PC-3 (cell line): ENCODE measurements around the gene EXOSC7. TPM values are rescaled to one million over a fixed set of nuclear protein-coding genes. Genes with fewer than 3 reads are reported as not detected.

Source experiments
- ATAC-seq: fragments of 200-7000 bp; cut with Tn5 transposase; 2 replicates; pipeline ENCODE4 v1.9.1; 2020; ENCODE audit warnings: mild to moderate bottlenecking, moderate library complexity
- BruUV-seq: library from RNA; stranded (reverse); fragments of 400-500 nt; replicated peaks from 2 replicates; lab custom pipeline; 2021; lab: Mats Ljungman, UMichigan
- CTCF ChIA-PET: fragments of 300-600 bp; sonication (Branson Sonifier 250); formaldehyde crosslinking; loops from one replicate; lab custom pipeline; 2022; ENCODE audit warnings: antibody characterized with exemption; lab: Charles Lee
- POLR2A ChIA-PET: fragments of 300-600 bp; sonication (Branson Sonifier 250); formaldehyde crosslinking; loops from one replicate; lab custom pipeline; 2022; ENCODE audit warnings: antibody characterized with exemption; ENCODE audit not compliant: unreplicated experiment; lab: Charles Lee
- DNase-seq: peaks from one replicate; pipeline ENCODE4 v3.0.0-alpha.2; 2015
- H2AFZ ChIP-seq: fragments of 300-600 bp; sonication (generic); 2 replicates; pipeline ENCODE4 v1.6.0; 2016; ENCODE audit warnings: antibody characterized with exemption, low read length
- H3F3A ChIP-seq: fragments of 300-600 bp; sonication (generic); one replicate; pipeline ENCODE4 v1.6.0; 2017; ENCODE audit warnings: antibody characterized with exemption, low read length, control low read depth, mild to moderate bottlenecking; ENCODE audit not compliant: unreplicated experiment
- H3K27ac ChIP-seq: fragments of 300-600 bp; sonication (generic); 2 replicates; pipeline ENCODE4 v1.5.1; 2016; ENCODE audit warnings: mild to moderate bottlenecking, low read length
- H3K27me3 ChIP-seq: fragments of 300-600 bp; sonication (generic); 2 replicates; pipeline ENCODE4 v1.6.1; 2016; ENCODE audit warnings: low read length, mixed read lengths
- H3K36me3 ChIP-seq: fragments of 300-600 bp; sonication (generic); 2 replicates; pipeline ENCODE4 v1.6.1; 2016; ENCODE audit warnings: low read depth, mixed run types, low read length, mixed read lengths
- H3K4me1 ChIP-seq: fragments of 300-600 bp; sonication (generic); 2 replicates; pipeline ENCODE4 v1.5.1; 2016; ENCODE audit warnings: low read length; ENCODE audit not compliant: insufficient read depth
- H3K4me2 ChIP-seq: fragments of 300-600 bp; sonication (generic); 2 replicates; pipeline ENCODE4 v1.6.0; 2016; ENCODE audit warnings: low read length
- H3K4me3 ChIP-seq: fragments of 300-600 bp; sonication (generic); 2 replicates; pipeline ENCODE4 v1.5.1; 2016; ENCODE audit warnings: mild to moderate bottlenecking, low read length, mixed read lengths
- H3K79me2 ChIP-seq: fragments of 300-600 bp; sonication (generic); 2 replicates; pipeline ENCODE4 v1.6.1; 2017; ENCODE audit warnings: low read length, mixed read lengths
- H3K9ac ChIP-seq: fragments of 300-600 bp; sonication (generic); 2 replicates; pipeline ENCODE4 v1.6.0; 2016; ENCODE audit warnings: mild to moderate bottlenecking, low read length
- H3K9me2 ChIP-seq: fragments of 300-600 bp; sonication (generic); replicated peaks from 2 replicates; pipeline ENCODE4 v1.6.1; 2016; ENCODE audit warnings: mixed run types, low read length, mixed read lengths
- H3K9me3 ChIP-seq: fragments of 300-600 bp; sonication (generic); 2 replicates; pipeline ENCODE4 v1.6.1; 2016; ENCODE audit warnings: low read length, mixed read lengths
- H4K20me1 ChIP-seq: fragments of 300-600 bp; sonication (generic); 2 replicates; pipeline ENCODE4 v1.6.1; 2016; ENCODE audit warnings: low read length, mixed read lengths
- CTCF ChIP-seq: fragments of 300-600 bp; sonication (generic); conservative IDR thresholded peaks from 2 replicates; pipeline ENCODE4 v1.5.1; 2017; ENCODE audit warnings: antibody characterized with exemption, low read depth, mild to moderate bottlenecking, low read length
- EZH2 ChIP-seq: fragments of 300-600 bp; sonication (generic); IDR thresholded peaks from one replicate; pipeline ENCODE4 v1.6.1; 2017; ENCODE audit warnings: antibody characterized with exemption, mild to moderate bottlenecking, low read length; ENCODE audit not compliant: unreplicated experiment
- EZH2phosphoT487 ChIP-seq: fragments of 300-600 bp; sonication (generic); IDR thresholded peaks from 2 replicates; pipeline ENCODE4 v1.6.1; 2018; ENCODE audit warnings: mild to moderate bottlenecking, antibody characterized with exemption, low read length, borderline replicate concordance
- intact Hi-C: fragments of 100-400 bp; cut with micrococcal nuclease; formaldehyde crosslinking; loops from 2 replicates; pipeline ENCODE4 v1.9.0; 2023
- total RNA-seq: library from RNA; depleted of rRNA; stranded (reverse); fragments of >200 nt; gene quantifications from 2 replicates; pipeline ENCODE4 v1.2.3, GENCODE V29; 2014

Gene EXOSC7
- total RNA-seq, 1 experiment from 2014 or later, result 81.5 TPM

GRCh38 chr3:45056608-45057301 lies 80.7 kb downstream of the EXOSC7 start:
- H3K4me2 ChIP-seq, result no peak overlapping the region
- H3K27me3 ChIP-seq, result no peaks in the 10 kb centered on the region
- no peaks in the 10 kb centered on the region for H3K9me3 ChIP-seq
- no peak overlapping the region for H3K4me3 ChIP-seq
- no peak for ATAC-seq
- TF ChIP-seq EZH2phosphoT487 (no peak), CTCF (no peak), EZH2 (no peak)
- peak overlapping the region; percentile 43 for H3K9ac ChIP-seq
- intact Hi-C loops, result no loop called here
- ChIA-PET CTCF (no interaction called here), POLR2A (interaction anchor here (0.7 kb wide), 1 partner anchor 81 kb away, joined by 3 read pairs; no protein-coding TSS in a partner anchor)
- no peak overlapping the region for H2AFZ ChIP-seq
- H3K4me1 ChIP-seq, result peaks cover 50% of the 10 kb centered on the region
- no TSS peak for BruUV-seq
- no peaks in the 10 kb centered on the region for H3K9me2 ChIP-seq
- H4K20me1 ChIP-seq, result no peaks in the 10 kb centered on the region
- H3F3A ChIP-seq, result no peaks in the 10 kb centered on the region
- no peaks in the 10 kb centered on the region for H3K79me2 ChIP-seq
- DNase-seq, result no peak
- no peaks in the 10 kb centered on the region for H3K36me3 ChIP-seq
- peak overlapping the region; percentile 78 for H3K27ac ChIP-seq

DNA sequence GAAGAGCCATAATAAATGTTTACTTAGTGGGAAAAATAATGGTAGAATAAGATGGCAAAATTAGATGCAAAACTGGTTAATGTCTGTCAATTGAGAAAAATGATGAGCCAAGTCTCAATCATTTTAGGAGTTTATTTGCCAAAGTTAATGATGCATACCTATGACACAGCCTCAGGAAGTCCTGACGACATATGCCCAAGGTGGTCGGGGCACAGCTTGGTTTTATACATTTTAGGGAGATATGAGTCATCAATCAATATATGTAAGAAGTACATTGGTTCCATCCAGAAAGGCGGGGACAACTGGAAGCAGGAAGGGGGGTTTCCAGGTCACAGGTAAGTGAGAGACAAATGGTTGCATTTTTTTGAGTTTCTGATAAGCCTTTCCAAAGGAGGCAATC lies 81.5 kb downstream of the EXOSC7 start:
- peak overlapping the region; percentile 15; the same call in 1 of the 2 replicates for H3K4me2 ChIP-seq
- H3K79me2 ChIP-seq, result no peaks in the 10 kb centered on the region
- H2AFZ ChIP-seq, result no peak overlapping the region
- H3K27me3 ChIP-seq, result no peaks in the 10 kb centered on the region
- ATAC-seq (peak; percentile 34), DNase-seq (peak; percentile 86)
- H4K20me1 ChIP-seq, result no peaks in the 10 kb centered on the region
- CTCF ChIA-PET, result no interaction called here
- H3K27ac ChIP-seq, result peak overlapping the region; percentile 88
- H3K9ac ChIP-seq, result peak overlapping the region; percentile 63
- no TSS peak for BruUV-seq
- no peaks in the 10 kb centered on the region for H3K36me3 ChIP-seq
- intact Hi-C loops, result no loop called here
- no peaks in the 10 kb centered on the region for H3K9me2 ChIP-seq
- peaks cover 50% of the 10 kb centered on the region for H3K4me1 ChIP-seq
- POLR2A ChIA-PET, result interaction anchor here (0.7 kb wide), 1 partner anchor 80 kb away, joined by 3 read pairs; no protein-coding TSS in a partner anchor
- H3K4me3 ChIP-seq, result no peak overlapping the region
- no peaks in the 10 kb centered on the region for H3K9me3 ChIP-seq
- TF ChIP-seq EZH2 (no peak), EZH2phosphoT487 (no peak), CTCF (no peak)
- no peaks in the 10 kb centered on the region for H3F3A ChIP-seq

DNA sequence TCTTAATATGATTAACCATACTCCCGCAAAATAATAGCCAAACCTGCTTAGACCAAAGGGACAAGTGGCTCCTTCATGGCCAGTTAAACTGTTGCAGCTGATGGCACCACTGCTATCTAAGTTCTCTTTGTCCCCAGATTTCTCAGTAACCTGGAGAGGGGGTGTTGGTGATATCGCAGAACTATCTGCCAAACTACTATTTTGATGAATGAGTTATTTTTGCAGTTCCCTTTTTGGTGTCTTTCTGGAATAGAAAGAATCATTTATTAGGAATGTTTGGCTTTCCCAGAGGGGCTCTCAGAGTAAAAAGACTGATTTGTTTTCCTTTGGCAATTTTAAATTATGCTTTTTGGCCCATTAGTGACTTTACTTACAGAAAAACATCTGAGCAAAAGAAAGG lies 83.1 kb downstream of the EXOSC7 start:
- no TSS peak for BruUV-seq
- Histone ChIP-seq H3F3A (peaks cover under 1% of the 10 kb centered on the region), H3K27me3 (no peaks in the 10 kb centered on the region), H3K4me3 (no peak overlapping the region), H4K20me1 (no peaks in the 10 kb centered on the region), H3K4me1 (peaks cover 55% of the 10 kb centered on the region), H2AFZ (no peak overlapping the region), H3K4me2 (no peak overlapping the region), H3K27ac (peak overlapping the region; percentile 88), H3K9me3 (no peaks in the 10 kb centered on the region), H3K79me2 (no peaks in the 10 kb centered on the region), H3K36me3 (no peaks in the 10 kb centered on the region), H3K9ac (no peak overlapping the region), H3K9me2 (no peaks in the 10 kb centered on the region)
- ATAC-seq, result no peak
- ChIA-PET POLR2A (interaction anchor here (0.6 kb wide), 1 partner anchor 117 kb away, joined by 4 read pairs; no protein-coding TSS in a partner anchor), CTCF (interaction anchor here (0.9 kb wide), 1 partner anchor 33 kb away, joined by 7 read pairs; no protein-coding TSS in a partner anchor)
- intact Hi-C loops, result no loop called here
- DNase-seq, result no peak
- TF ChIP-seq CTCF (no peak), EZH2 (no peak), EZH2phosphoT487 (no peak)
